ENCODE measurements around the gene OXER1. TPM values are rescaled to one million over a fixed set of nuclear protein-coding genes. Genes with fewer than 3 reads are reported as not detected.

Gene OXER1
- total and polyA plus RNA-seq, 2 of the 13 experiments (the other 11 are each of a cell fraction or from before 2014, with no cell fraction given) = 8.0 to 9.0 TPM

DNA sequence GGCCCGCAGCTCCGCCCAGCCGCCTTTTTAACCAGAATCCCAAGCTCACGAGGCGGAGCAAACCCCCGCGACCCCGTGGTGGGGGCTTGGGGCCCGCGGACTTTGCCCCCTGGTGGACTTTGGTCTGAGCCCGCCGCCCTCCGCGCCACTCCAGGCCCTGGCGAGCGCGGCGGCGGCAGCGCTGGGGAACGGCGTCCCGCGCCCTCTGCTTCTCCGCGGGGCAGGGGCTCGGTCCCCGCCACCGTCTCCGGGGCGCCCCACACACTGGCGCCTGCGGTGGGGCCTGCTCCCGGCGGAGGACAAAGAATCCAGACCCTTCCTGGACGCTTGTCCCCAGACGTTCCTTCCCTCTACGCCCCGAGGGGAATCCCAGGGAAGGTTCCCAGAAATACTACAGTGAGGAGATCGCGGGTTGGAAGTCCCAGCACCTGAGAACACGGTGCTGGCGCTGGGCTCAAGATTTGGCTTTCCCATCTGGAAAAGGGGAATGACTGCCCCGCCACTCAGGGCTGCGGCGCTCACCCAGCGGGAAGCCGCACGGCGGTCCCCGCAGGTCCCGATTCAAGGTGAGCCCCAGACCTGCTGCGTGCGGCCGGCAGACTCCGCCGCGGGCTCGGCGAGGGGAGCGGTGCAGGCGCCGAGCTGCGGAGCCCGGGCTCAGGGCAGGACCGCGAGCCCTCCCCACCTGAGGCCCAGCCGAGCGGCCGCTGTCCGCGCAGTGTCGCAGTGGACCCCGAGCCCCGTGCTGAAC is 28.8 kb upstream of the OXER1 start, which contains the start of gene HAAO (continued):
- TF ChIP-seq, protein P1, sequence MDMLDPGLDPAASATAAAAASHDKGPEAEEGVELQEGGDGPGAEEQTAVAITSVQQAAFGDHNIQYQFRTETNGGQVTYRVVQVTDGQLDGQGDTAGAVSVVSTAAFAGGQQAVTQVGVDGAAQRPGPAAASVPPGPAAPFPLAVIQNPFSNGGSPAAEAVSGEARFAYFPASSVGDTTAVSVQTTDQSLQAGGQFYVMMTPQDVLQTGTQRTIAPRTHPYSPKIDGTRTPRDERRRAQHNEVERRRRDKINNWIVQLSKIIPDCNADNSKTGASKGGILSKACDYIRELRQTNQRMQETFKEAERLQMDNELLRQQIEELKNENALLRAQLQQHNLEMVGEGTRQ (IDR thresholded peaks at IDR 0.05; ENCODE audit: low read depth, low read length) = 0 out of 2 replicates have a peak, but pooled peaks have one; percentile 11
- TF ChIP-seq, protein P1 (CRISPR knock-in tag; IDR thresholded peaks at IDR 0.05; ENCODE audit: borderline replicate concordance) = peak; percentile 73; the same call in 1 of the 2 replicates
- TF ChIP-seq RFX5 (IDR thresholded peaks at IDR 0.05; ENCODE audit: low read depth, low read length) (no peak), HOXA5 (CRISPR knock-in tag; IDR thresholded peaks at IDR 0.05) (peak; percentile 99), ETV5 (CRISPR knock-in tag; IDR thresholded peaks at IDR 0.05; ENCODE audit: borderline replicate concordance) (peak; percentile 78; the same call in 1 of the 2 replicates), PHB2 (IDR thresholded peaks at IDR 0.05; ENCODE audit: partially characterized antibody) (no peak), HINFP (CRISPR knock-in tag; IDR thresholded peaks at IDR 0.05; ENCODE audit: low read depth) (peak; percentile 81), RFXANK (CRISPR knock-in tag; IDR thresholded peaks at IDR 0.05) (peak; percentile 52), ZSCAN21 (CRISPR knock-in tag; IDR thresholded peaks at IDR 0.05; ENCODE audit: borderline replicate concordance) (peak; percentile 95), EP300 (IDR thresholded peaks at IDR 0.05; ENCODE audit: low read depth in 2 of 2, low read length in 2 of 2) (peak; percentile 91 to 95), EP300 (CRISPR knock-in tag; IDR thresholded peaks at IDR 0.05; ENCODE audit: borderline replicate concordance) (peak; percentile 91), SP140L (CRISPR knock-in tag; IDR thresholded peaks at IDR 0.05; ENCODE audit: borderline replicate concordance) (peak; percentile 70; the same call in 1 of the 2 replicates), SNAI1 (CRISPR knock-in tag; IDR thresholded peaks at IDR 0.05; ENCODE audit: borderline replicate concordance) (peak; percentile 88; the same call in 1 of the 2 replicates), ZNF354B (CRISPR knock-in tag; IDR thresholded peaks at IDR 0.05) (no peak), ZNF790 (CRISPR knock-in tag; IDR thresholded peaks at IDR 0.05; ENCODE audit: borderline replicate concordance) (peak; percentile 93; the same call in 1 of the 2 replicates), HOXD1 (CRISPR knock-in tag; IDR thresholded peaks at IDR 0.05) (peak; percentile 97)
- TF ChIP-seq, protein P2, sequence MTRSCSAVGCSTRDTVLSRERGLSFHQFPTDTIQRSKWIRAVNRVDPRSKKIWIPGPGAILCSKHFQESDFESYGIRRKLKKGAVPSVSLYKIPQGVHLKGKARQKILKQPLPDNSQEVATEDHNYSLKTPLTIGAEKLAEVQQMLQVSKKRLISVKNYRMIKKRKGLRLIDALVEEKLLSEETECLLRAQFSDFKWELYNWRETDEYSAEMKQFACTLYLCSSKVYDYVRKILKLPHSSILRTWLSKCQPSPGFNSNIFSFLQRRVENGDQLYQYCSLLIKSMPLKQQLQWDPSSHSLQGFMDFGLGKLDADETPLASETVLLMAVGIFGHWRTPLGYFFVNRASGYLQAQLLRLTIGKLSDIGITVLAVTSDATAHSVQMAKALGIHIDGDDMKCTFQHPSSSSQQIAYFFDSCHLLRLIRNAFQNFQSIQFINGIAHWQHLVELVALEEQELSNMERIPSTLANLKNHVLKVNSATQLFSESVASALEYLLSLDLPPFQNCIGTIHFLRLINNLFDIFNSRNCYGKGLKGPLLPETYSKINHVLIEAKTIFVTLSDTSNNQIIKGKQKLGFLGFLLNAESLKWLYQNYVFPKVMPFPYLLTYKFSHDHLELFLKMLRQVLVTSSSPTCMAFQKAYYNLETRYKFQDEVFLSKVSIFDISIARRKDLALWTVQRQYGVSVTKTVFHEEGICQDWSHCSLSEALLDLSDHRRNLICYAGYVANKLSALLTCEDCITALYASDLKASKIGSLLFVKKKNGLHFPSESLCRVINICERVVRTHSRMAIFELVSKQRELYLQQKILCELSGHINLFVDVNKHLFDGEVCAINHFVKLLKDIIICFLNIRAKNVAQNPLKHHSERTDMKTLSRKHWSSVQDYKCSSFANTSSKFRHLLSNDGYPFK (CRISPR knock-in tag; IDR thresholded peaks at IDR 0.05; ENCODE audit: borderline replicate concordance) = peak; percentile 74; the same call in 1 of the 2 replicates
- TF ChIP-seq, protein P3, sequence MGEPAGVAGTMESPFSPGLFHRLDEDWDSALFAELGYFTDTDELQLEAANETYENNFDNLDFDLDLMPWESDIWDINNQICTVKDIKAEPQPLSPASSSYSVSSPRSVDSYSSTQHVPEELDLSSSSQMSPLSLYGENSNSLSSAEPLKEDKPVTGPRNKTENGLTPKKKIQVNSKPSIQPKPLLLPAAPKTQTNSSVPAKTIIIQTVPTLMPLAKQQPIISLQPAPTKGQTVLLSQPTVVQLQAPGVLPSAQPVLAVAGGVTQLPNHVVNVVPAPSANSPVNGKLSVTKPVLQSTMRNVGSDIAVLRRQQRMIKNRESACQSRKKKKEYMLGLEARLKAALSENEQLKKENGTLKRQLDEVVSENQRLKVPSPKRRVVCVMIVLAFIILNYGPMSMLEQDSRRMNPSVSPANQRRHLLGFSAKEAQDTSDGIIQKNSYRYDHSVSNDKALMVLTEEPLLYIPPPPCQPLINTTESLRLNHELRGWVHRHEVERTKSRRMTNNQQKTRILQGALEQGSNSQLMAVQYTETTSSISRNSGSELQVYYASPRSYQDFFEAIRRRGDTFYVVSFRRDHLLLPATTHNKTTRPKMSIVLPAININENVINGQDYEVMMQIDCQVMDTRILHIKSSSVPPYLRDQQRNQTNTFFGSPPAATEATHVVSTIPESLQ (CRISPR knock-in tag; conservative IDR thresholded peaks at IDR 0.05) = peak; percentile 97
- TF ChIP-seq, protein P4, sequence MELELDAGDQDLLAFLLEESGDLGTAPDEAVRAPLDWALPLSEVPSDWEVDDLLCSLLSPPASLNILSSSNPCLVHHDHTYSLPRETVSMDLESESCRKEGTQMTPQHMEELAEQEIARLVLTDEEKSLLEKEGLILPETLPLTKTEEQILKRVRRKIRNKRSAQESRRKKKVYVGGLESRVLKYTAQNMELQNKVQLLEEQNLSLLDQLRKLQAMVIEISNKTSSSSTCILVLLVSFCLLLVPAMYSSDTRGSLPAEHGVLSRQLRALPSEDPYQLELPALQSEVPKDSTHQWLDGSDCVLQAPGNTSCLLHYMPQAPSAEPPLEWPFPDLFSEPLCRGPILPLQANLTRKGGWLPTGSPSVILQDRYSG (CRISPR knock-in tag; IDR thresholded peaks at IDR 0.05) = no peak; the same call in 1 of the 2 replicates
